Measurements from ENCODE around the gene R3HCC1L. TPM values are rescaled to one million over a fixed set of nuclear protein-coding genes. Genes with fewer than 3 reads are reported as not detected.

R3HCC1L gene
- total and polyA plus RNA-seq, 9 of the 15 experiments (the other 6 are each of a cell fraction or from before 2014, with no cell fraction given): 9.1 to 17.8 (median 12.6) TPM

- Histone ChIP-seq H3K9ac (ENCODE audit: insufficient read depth in 1 of 2, low read depth in 2 of 2, low read length in 2 of 2) (no peak overlapping the region), H3K27me3 (ENCODE audit: control insufficient read depth in 2 of 2, insufficient read depth in 2 of 2, low read length in 2 of 2) (no peaks in the 10 kb centered on the region), H3K79me2 (ENCODE audit: control insufficient read depth, insufficient read depth, low read length) (peaks cover 23% of the 10 kb centered on the region), H3K36me3 (ENCODE audit: control insufficient read depth, insufficient read depth, low read length) (no peaks in the 10 kb centered on the region; the same call in 2 of the 3 replicates), H3K4me3 (no peak overlapping the region), H3K4me2 (ENCODE audit: insufficient read depth, low read length) (peak overlapping the region; percentile 0; the same call in 1 of the 2 replicates), H3K4me1 (replicated peaks in 1 of 2; ENCODE audit: control insufficient read depth in 2 of 2, insufficient read depth in 2 of 2, low read length in 2 of 2) (peaks cover 4 to 5% of the 10 kb centered on the region in 2 experiments; a peak in 3 of 5 replicates), H3K27ac (ENCODE audit: extremely low read depth, low read depth, low read length) (peak overlapping the region; percentile 18; the same call in 1 of the 3 replicates), H3K9me3 (replicated peaks; ENCODE audit: control insufficient read depth, insufficient read depth, low read depth, low read length) (no peaks in the 10 kb centered on the region), H2AFZ (ENCODE audit: low read depth, low read length) (no peak overlapping the region), H4K20me1 (replicated peaks; ENCODE audit: control insufficient read depth, insufficient read depth, low read length) (no peaks in the 10 kb centered on the region), H3K9me1 (ENCODE audit: control insufficient read depth, insufficient read depth, low read length) (no peaks in the 10 kb centered on the region)
- WGBS (ENCODE audit: insufficient coverage, low coverage, missing lambda C conversion rate): 0% methylated on average over 1 of the region's 1 CpG
- no TSS peak for BruUV-seq (replicated peaks)
- in situ Hi-C loops (cut with MboI): no loop called here
- intact Hi-C loops (cut with micrococcal nuclease): no loop called here
- ChIA-PET POLR2A (interaction anchor here (0.8 to 1.5 kb wide), 2 partner anchors 21 kb away, joined by 3 to 4 read pairs; no protein-coding TSS in a partner anchor), CTCF (ENCODE audit: low intra/inter-chr PET ratio) (no interaction called here)
- peak; percentile 54 for FAIRE-seq
- peak; percentile 12 to 38 (median 22) for DNase-seq (ENCODE audit: extremely low read depth in 1 of 4, low spot score in 3 of 4)
- peak; percentile 61 for ATAC-seq
- TF ChIP-seq TCF3 (CRISPR knock-in tag; IDR thresholded peaks at IDR 0.05): peak; percentile 78
- TF ChIP-seq ZNF311 (CRISPR knock-in tag; IDR thresholded peaks at IDR 0.05): no peak
- TF ChIP-seq FOXM1 (IDR thresholded peaks at IDR 0.05; ENCODE audit: low read depth): peak; percentile 73; the same call in 1 of the 2 replicates
- no peak for TF ChIP-seq FOXM1 (CRISPR knock-in tag; IDR thresholded peaks at IDR 0.05; ENCODE audit: low read depth)
- peak; percentile 36 to 74; a peak in 3 of 4 replicates for TF ChIP-seq TRIM24 (IDR thresholded peaks at IDR 0.05)
- TF ChIP-seq, protein P1, sequence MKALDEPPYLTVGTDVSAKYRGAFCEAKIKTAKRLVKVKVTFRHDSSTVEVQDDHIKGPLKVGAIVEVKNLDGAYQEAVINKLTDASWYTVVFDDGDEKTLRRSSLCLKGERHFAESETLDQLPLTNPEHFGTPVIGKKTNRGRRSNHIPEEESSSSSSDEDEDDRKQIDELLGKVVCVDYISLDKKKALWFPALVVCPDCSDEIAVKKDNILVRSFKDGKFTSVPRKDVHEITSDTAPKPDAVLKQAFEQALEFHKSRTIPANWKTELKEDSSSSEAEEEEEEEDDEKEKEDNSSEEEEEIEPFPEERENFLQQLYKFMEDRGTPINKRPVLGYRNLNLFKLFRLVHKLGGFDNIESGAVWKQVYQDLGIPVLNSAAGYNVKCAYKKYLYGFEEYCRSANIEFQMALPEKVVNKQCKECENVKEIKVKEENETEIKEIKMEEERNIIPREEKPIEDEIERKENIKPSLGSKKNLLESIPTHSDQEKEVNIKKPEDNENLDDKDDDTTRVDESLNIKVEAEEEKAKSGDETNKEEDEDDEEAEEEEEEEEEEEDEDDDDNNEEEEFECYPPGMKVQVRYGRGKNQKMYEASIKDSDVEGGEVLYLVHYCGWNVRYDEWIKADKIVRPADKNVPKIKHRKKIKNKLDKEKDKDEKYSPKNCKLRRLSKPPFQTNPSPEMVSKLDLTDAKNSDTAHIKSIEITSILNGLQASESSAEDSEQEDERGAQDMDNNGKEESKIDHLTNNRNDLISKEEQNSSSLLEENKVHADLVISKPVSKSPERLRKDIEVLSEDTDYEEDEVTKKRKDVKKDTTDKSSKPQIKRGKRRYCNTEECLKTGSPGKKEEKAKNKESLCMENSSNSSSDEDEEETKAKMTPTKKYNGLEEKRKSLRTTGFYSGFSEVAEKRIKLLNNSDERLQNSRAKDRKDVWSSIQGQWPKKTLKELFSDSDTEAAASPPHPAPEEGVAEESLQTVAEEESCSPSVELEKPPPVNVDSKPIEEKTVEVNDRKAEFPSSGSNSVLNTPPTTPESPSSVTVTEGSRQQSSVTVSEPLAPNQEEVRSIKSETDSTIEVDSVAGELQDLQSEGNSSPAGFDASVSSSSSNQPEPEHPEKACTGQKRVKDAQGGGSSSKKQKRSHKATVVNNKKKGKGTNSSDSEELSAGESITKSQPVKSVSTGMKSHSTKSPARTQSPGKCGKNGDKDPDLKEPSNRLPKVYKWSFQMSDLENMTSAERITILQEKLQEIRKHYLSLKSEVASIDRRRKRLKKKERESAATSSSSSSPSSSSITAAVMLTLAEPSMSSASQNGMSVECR (CRISPR knock-in tag; IDR thresholded peaks at IDR 0.05): no peak
- peak; percentile 88 for TF ChIP-seq TRIM28 (IDR thresholded peaks at IDR 0.05)
- peak; percentile 98 for TF ChIP-seq RBM25 (IDR thresholded peaks at IDR 0.05; ENCODE audit: low read depth, low read length, severe bottlenecking)
- TF ChIP-seq SMARCA4 (IDR thresholded peaks at IDR 0.05): peak; percentile 74; the same call in 1 of the 2 replicates
- 0 out of 2 replicates have a peak, but pooled peaks have one; percentile 17 for TF ChIP-seq CC2D1A (IDR thresholded peaks at IDR 0.05)
- 0 out of 2 replicates have a peak, but pooled peaks have one; percentile 27 for TF ChIP-seq HDAC2 (IDR thresholded peaks at IDR 0.05)
- TF ChIP-seq RCOR1 (IDR thresholded peaks at IDR 0.05; ENCODE audit: borderline replicate concordance in 1 of 2, low read depth in 2 of 2, low read length in 2 of 2): peak in 1 of 2 experiments; percentile 42; a peak in 1 of 4 replicates
- TF ChIP-seq PRPF4 (IDR thresholded peaks at IDR 0.05; ENCODE audit: insufficient read depth, low read depth, low read length, poor library complexity, severe bottlenecking): no peak
- peak; percentile 60 for TF ChIP-seq DACH1 (IDR thresholded peaks at IDR 0.05; ENCODE audit: partially characterized antibody)
- 0 out of 2 replicates have a peak, but pooled peaks have one; percentile 18 for TF ChIP-seq EHMT2 (IDR thresholded peaks at IDR 0.05)
- TF ChIP-seq HMBOX1 (IDR thresholded peaks at IDR 0.05): peak; percentile 61
- no peak for TF ChIP-seq ZNF436 (CRISPR knock-in tag; IDR thresholded peaks at IDR 0.05)
- TF ChIP-seq KDM1A (IDR thresholded peaks at IDR 0.05): peak; percentile 38 to 71; a peak in 3 of 4 replicates
- peak; percentile 65 for TF ChIP-seq NCOR1 (IDR thresholded peaks at IDR 0.05)
These were observed 92.2 kb downstream of the R3HCC1L start for GRCh38 chr10:98226508-98227144.
